H9 (cell line): ENCODE measurements around the gene LPP. TPM values are rescaled to one million over a fixed set of nuclear protein-coding genes. Genes with fewer than 3 reads are reported as not detected.

Experiments
- DNase-seq: peaks from one replicate; pipeline ENCODE4 v3.0.0-alpha.2; 2017
- H2AFZ ChIP-seq: one replicate; pipeline ENCODE4 v1.6.1; 2013; ENCODE audit warnings: mild to moderate bottlenecking, low read length, control low read depth, moderate library complexity
- H2AK5ac ChIP-seq: 2 replicates; pipeline ENCODE4 v1.6.1; 2013; ENCODE audit warnings: low read length, control low read depth, mixed read lengths; ENCODE audit not compliant: insufficient read length
- H2BK120ac ChIP-seq: one replicate; pipeline ENCODE4 v1.6.1; 2013; ENCODE audit warnings: low read depth, mild to moderate bottlenecking, low read length, control low read depth, inconsistent platforms; ENCODE audit not compliant: poor library complexity, severe bottlenecking
- H2BK12ac ChIP-seq: 2 replicates; pipeline ENCODE4 v1.6.1; 2013; ENCODE audit warnings: low read length, control low read depth, mixed read lengths, low read depth; ENCODE audit not compliant: insufficient read length
- H2BK15ac ChIP-seq: 2 replicates; pipeline ENCODE4 v1.6.1; 2013; ENCODE audit warnings: low read depth, low read length, control low read depth
- H2BK20ac ChIP-seq: one replicate; pipeline ENCODE4 v1.6.1; 2013; ENCODE audit warnings: low read depth, mild to moderate bottlenecking, low read length, control low read depth, inconsistent platforms; ENCODE audit not compliant: poor library complexity, severe bottlenecking
- H2BK5ac ChIP-seq: 2 replicates; pipeline ENCODE4 v1.6.1; 2013; ENCODE audit warnings: low read length, control low read depth, mixed read lengths; ENCODE audit not compliant: insufficient read length
- H3K14ac ChIP-seq: 2 replicates; pipeline ENCODE4 v1.6.1; 2013; ENCODE audit warnings: low read length, control low read depth; ENCODE audit not compliant: insufficient read depth
- H3K18ac ChIP-seq: 2 replicates; pipeline ENCODE4 v1.6.1; 2013; ENCODE audit warnings: low read depth, mild to moderate bottlenecking, mixed read lengths, low read length, control low read depth; ENCODE audit not compliant: insufficient read length
- H3K23ac ChIP-seq: 2 replicates; pipeline ENCODE4 v1.6.1; 2013; ENCODE audit warnings: low read length, control low read depth, mixed read lengths, low read depth; ENCODE audit not compliant: insufficient read length
- H3K23me2 ChIP-seq: 2 replicates; pipeline ENCODE4 v1.6.1; 2013; ENCODE audit warnings: low read depth, mild to moderate bottlenecking, mixed read lengths, low read length, control low read depth; ENCODE audit not compliant: insufficient read length, poor library complexity, severe bottlenecking
- H3K27ac ChIP-seq: 2 replicates; pipeline ENCODE4 v1.5.1; 2013; ENCODE audit warnings: low read length, control low read depth, mixed read lengths, low read depth; ENCODE audit not compliant: insufficient read length
- H3K27me3 ChIP-seq: 2 replicates; pipeline ENCODE4 v1.6.1; 2013; ENCODE audit warnings: low read length, control low read depth, inconsistent platforms; ENCODE audit not compliant: insufficient read depth
- H3K4ac ChIP-seq: 2 replicates; pipeline ENCODE4 v1.6.1; 2013; ENCODE audit warnings: low read depth, mild to moderate bottlenecking, control low read depth, inconsistent platforms, low read length, moderate library complexity
- H3K4me1 ChIP-seq: 2 replicates; pipeline ENCODE4 v1.6.1; 2013; ENCODE audit warnings: low read length, control low read depth, inconsistent platforms; ENCODE audit not compliant: insufficient read depth
- H3K4me2 ChIP-seq: 2 replicates; pipeline ENCODE4 v1.6.1; 2013; ENCODE audit warnings: low read length, control low read depth, mixed read lengths; ENCODE audit not compliant: insufficient read length, insufficient read depth
- H3K56ac ChIP-seq: 2 replicates; pipeline ENCODE4 v1.6.1; 2013; ENCODE audit warnings: low read depth, mild to moderate bottlenecking, mixed read lengths, low read length, control low read depth; ENCODE audit not compliant: insufficient read length
- H3K79me1 ChIP-seq: 2 replicates; pipeline ENCODE4 v1.6.1; 2013; ENCODE audit warnings: low read depth, mild to moderate bottlenecking, moderate library complexity, low read length, control low read depth, inconsistent platforms; ENCODE audit not compliant: insufficient read depth, poor library complexity, severe bottlenecking
- H3K79me2 ChIP-seq: 2 replicates; pipeline ENCODE4 v1.6.1; 2013; ENCODE audit warnings: low read length, control low read depth, inconsistent platforms; ENCODE audit not compliant: insufficient read depth
- H3K9ac ChIP-seq: 2 replicates; pipeline ENCODE4 v1.6.1; 2013; ENCODE audit warnings: low read length, control low read depth, mixed read lengths; ENCODE audit not compliant: insufficient read length; ENCODE audit errors: extremely low read depth
- H3K9me3 ChIP-seq: one replicate; pipeline ENCODE4 v1.6.1; 2013; ENCODE audit warnings: low read depth, low read length, inconsistent platforms; ENCODE audit not compliant: control insufficient read depth
- H3T11ph ChIP-seq: one replicate; pipeline ENCODE4 v1.6.1; 2013; ENCODE audit warnings: mild to moderate bottlenecking, low read length, control low read depth, inconsistent platforms
- H4K20me1 ChIP-seq: one replicate; pipeline ENCODE4 v1.6.1; 2013; ENCODE audit not compliant: control insufficient read depth, insufficient read length, insufficient read depth
- H4K5ac ChIP-seq: 2 replicates; pipeline ENCODE4 v1.6.1; 2013; ENCODE audit warnings: low read depth, mild to moderate bottlenecking, mixed read lengths, low read length, control low read depth; ENCODE audit not compliant: insufficient read length
- H4K8ac ChIP-seq: replicated peaks from 2 replicates; pipeline ENCODE4 v1.6.1; 2013; ENCODE audit warnings: low read length, control low read depth, mixed read lengths, low read depth; ENCODE audit not compliant: insufficient read length
- H4K91ac ChIP-seq: 2 replicates; pipeline ENCODE4 v1.6.1; 2013; ENCODE audit warnings: low read depth, mild to moderate bottlenecking, moderate library complexity, mixed read lengths, low read length, control low read depth; ENCODE audit not compliant: insufficient read length
- H3K27ac Mint-ChIP-seq, 3 experiments: 2 replicates in 2 of 3; 3 replicates in 1 of 3; pipeline ENCODE4 v1.8.0; 2020 to 2021; ENCODE audit warnings: mixed read lengths in 3 of 3, mild to moderate bottlenecking in 1 of 3, moderate library complexity in 1 of 3
- H3K27me3 Mint-ChIP-seq: 2 replicates; pipeline ENCODE4 v1.8.0; 2021; ENCODE audit warnings: low read depth, mild to moderate bottlenecking, moderate library complexity, mixed read lengths
- H3K36me3 Mint-ChIP-seq, 3 experiments: 2 replicates in 2 of 3; 3 replicates in 1 of 3; pipeline ENCODE4 v1.8.0; 2020 to 2021; ENCODE audit warnings: low read depth in 3 of 3, mixed read lengths in 3 of 3; ENCODE audit not compliant: insufficient read depth in 1 of 3
- H3K4me1 Mint-ChIP-seq, 2 experiments: 2 replicates each; pipeline ENCODE4 v1.8.0; 2020; ENCODE audit warnings: mixed read lengths in 2 of 2
- H3K4me3 Mint-ChIP-seq, 2 experiments: 2 replicates in 1 of 2; 3 replicates in 1 of 2; pipeline ENCODE4 v1.8.0; 2020 to 2021; ENCODE audit warnings: mild to moderate bottlenecking in 2 of 2, mixed read lengths in 2 of 2, moderate library complexity in 1 of 2
- H3K9me3 Mint-ChIP-seq, 2 experiments: 2 replicates in 1 of 2; 3 replicates in 1 of 2; pipeline ENCODE4 v1.8.0; 2020; ENCODE audit warnings: mild to moderate bottlenecking in 2 of 2, mixed read lengths in 2 of 2, moderate library complexity in 1 of 2
- CTCF ChIP-seq: fragments of 200-600 bp; sonication (generic); conservative IDR thresholded peaks from 3 replicates; pipeline ENCODE4 v1.8.0; 2021; ENCODE audit warnings: antibody characterized with exemption, mild to moderate bottlenecking
- WGBS: extraction: QIAGEN DNeasy Blood & Tissue Kit; methylation state at CpG from one replicate; pipeline ENCODE4 v1.1.7; 2013; ENCODE audit warnings: missing lambda C conversion rate, low lambda C conversion rate, mixed read lengths; ENCODE audit not compliant: insufficient read length; ENCODE audit errors: extremely low coverage; 5-methylcytosine and 5-hydroxymethylcytosine counted together
- total RNA-seq: library from RNA; stranded (reverse); gene quantifications from 2 replicates; pipeline ENCODE4 v1.2.1, GENCODE V29; 2021

LPP gene
- total RNA-seq, 1 experiment from 2014 or later, result 64.6 TPM

- Histone ChIP-seq H3K9ac (no peak overlapping the region), H3K9me3 (no peaks in the 10 kb centered on the region), H3T11ph (no peak overlapping the region), H3K79me1 (no peaks in the 10 kb centered on the region), H2BK20ac (no peak overlapping the region), H2BK15ac (no peak overlapping the region), H3K79me2 (no peaks in the 10 kb centered on the region), H3K18ac (no peak overlapping the region), H4K8ac (no peak overlapping the region), H2AK5ac (no peak overlapping the region), H2AFZ (no peak overlapping the region), H4K5ac (no peak overlapping the region), H2BK120ac (no peak overlapping the region), H3K23me2 (no peaks in the 10 kb centered on the region), H3K4me2 (no peak overlapping the region), H3K23ac (no peak overlapping the region), H3K4me1 (no peaks in the 10 kb centered on the region), H3K27me3 (no peaks in the 10 kb centered on the region), H2BK5ac (no peak overlapping the region), H3K27ac (no peak overlapping the region), H4K91ac (no peak overlapping the region), H4K20me1 (no peaks in the 10 kb centered on the region), H3K14ac (no peak overlapping the region), H2BK12ac (no peak overlapping the region), H3K4ac (no peak overlapping the region), H3K56ac (no peak overlapping the region)
- Mint-ChIP-seq H3K27me3 (no peaks in the 10 kb centered on the region), H3K9me3 (no peaks in the 10 kb centered on the region), H3K4me3 (no peak overlapping the region), H3K27ac (no peak overlapping the region), H3K4me1 (peaks cover 0 to 2% of the 10 kb centered on the region in 2 experiments; a peak in 1 of 4 replicates), H3K36me3 (no peaks in the 10 kb centered on the region)
- TF ChIP-seq CTCF, result no peak
- no peak for DNase-seq
- no CpG with 5 or more reads among the region's 3 CpGs for WGBS
Measured at GRCh38 chr3:188496390-188496789, 342.4 kb downstream of the LPP start.
